ENCODE data around the gene IL4I1. TPM values are rescaled to one million over a fixed set of nuclear protein-coding genes. Genes with fewer than 3 reads are reported as not detected.

IL4I1 gene
- total and polyA plus RNA-seq, 2 of the 4 experiments (the other 2 are of a cell fraction) = 0.31 to 0.36 TPM

GRCh38 chr19:49880162-49880869 is 16.4 kb downstream of the IL4I1 start:
- H3K4me3 ChIP-seq (ENCODE audit: insufficient read depth, low read depth, low read length) = no peak overlapping the region
- intact Hi-C loops (cut with micrococcal nuclease) = no loop called here
- BruUV-seq (replicated peaks) = no TSS peak
- no peak for DNase-seq
- no peak overlapping the region for H2BK15ac ChIP-seq (ENCODE audit: low read depth, low read length)
- no peak overlapping the region for H2AK9ac ChIP-seq (replicated peaks; ENCODE audit: low read depth, low read length, poor library complexity)
- H3K4ac ChIP-seq (ENCODE audit: low read depth, low read length) = no peak overlapping the region
- no peak overlapping the region for H3K18ac ChIP-seq (ENCODE audit: low read depth, low read length)
- H3K9me1 ChIP-seq (ENCODE audit: insufficient read depth, low read length) = peaks cover 8% of the 10 kb centered on the region
- WGBS, 2 experiments (ENCODE audit: extremely low coverage in 2 of 2, insufficient read length in 1 of 2) = 100% methylated on average over 2 of the region's 10 CpGs; no CpG with 5 or more reads in 1 of the 2 experiments
- H2AFZ ChIP-seq (replicated peaks; ENCODE audit: low read length, poor library complexity) = no peak overlapping the region
- no peak overlapping the region for H3K27ac ChIP-seq (ENCODE audit: insufficient read depth, low read length)
- H4K8ac ChIP-seq (ENCODE audit: low read depth in 2 of 2, low read length in 2 of 2) = no peak overlapping the region
- H2AK5ac ChIP-seq (ENCODE audit: low read depth, low read length) = no peak overlapping the region
- peaks cover 53% of the 10 kb centered on the region for H3K36me3 ChIP-seq (ENCODE audit: control insufficient read depth, insufficient read depth, low read length)
- H3K27me3 ChIP-seq (ENCODE audit: control insufficient read depth, insufficient read depth, low read length) = no peaks in the 10 kb centered on the region
- H3K4me1 ChIP-seq (ENCODE audit: control insufficient read depth, insufficient read depth, low read length) = peaks cover 6% of the 10 kb centered on the region
- no peak overlapping the region for H3K9ac ChIP-seq (ENCODE audit: low read depth, low read length)
- in situ Hi-C loops (cut with MboI; ENCODE audit: low sequenced_read_pairs) = no loop called here
- no peaks in the 10 kb centered on the region; the same call in 1 of the 2 replicates for H4K20me1 ChIP-seq (ENCODE audit: insufficient read depth, low read length)
- TF ChIP-seq, protein P1, sequence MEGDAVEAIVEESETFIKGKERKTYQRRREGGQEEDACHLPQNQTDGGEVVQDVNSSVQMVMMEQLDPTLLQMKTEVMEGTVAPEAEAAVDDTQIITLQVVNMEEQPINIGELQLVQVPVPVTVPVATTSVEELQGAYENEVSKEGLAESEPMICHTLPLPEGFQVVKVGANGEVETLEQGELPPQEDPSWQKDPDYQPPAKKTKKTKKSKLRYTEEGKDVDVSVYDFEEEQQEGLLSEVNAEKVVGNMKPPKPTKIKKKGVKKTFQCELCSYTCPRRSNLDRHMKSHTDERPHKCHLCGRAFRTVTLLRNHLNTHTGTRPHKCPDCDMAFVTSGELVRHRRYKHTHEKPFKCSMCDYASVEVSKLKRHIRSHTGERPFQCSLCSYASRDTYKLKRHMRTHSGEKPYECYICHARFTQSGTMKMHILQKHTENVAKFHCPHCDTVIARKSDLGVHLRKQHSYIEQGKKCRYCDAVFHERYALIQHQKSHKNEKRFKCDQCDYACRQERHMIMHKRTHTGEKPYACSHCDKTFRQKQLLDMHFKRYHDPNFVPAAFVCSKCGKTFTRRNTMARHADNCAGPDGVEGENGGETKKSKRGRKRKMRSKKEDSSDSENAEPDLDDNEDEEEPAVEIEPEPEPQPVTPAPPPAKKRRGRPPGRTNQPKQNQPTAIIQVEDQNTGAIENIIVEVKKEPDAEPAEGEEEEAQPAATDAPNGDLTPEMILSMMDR (conservative IDR thresholded peaks at IDR 0.05; ENCODE audit: low read depth, low read length) = no peak
- no peak for TF ChIP-seq MXI1 (IDR thresholded peaks at IDR 0.05; ENCODE audit: borderline replicate concordance, low read depth, low read length)
- TF ChIP-seq NFE2L2 (IDR thresholded peaks at IDR 0.05; ENCODE audit: low read depth, low read length) = no peak
- TF ChIP-seq FOS (IDR thresholded peaks at IDR 0.05; ENCODE audit: low read depth, low read length) = no peak
- TF ChIP-seq BHLHE40 (IDR thresholded peaks at IDR 0.05; ENCODE audit: low read depth, low read length) = no peak
- TF ChIP-seq CHD1 (IDR thresholded peaks at IDR 0.05; ENCODE audit: low read depth, low read length) = no peak
- TF ChIP-seq RFX5 (IDR thresholded peaks at IDR 0.05; ENCODE audit: low read depth, low read length) = no peak
- no peak for TF ChIP-seq USF2 (IDR thresholded peaks at IDR 0.05; ENCODE audit: low read depth, low read length)
- no peak for TF ChIP-seq MAFK (IDR thresholded peaks at IDR 0.05; ENCODE audit: low read depth, low read length)
- no peak for TF ChIP-seq SMC3 (IDR thresholded peaks at IDR 0.05; ENCODE audit: low read depth, low read length)
- no peak for TF ChIP-seq ELK1 (IDR thresholded peaks at IDR 0.05; ENCODE audit: borderline replicate concordance, low read depth, low read length)
- no peak for TF ChIP-seq MAZ (IDR thresholded peaks at IDR 0.05; ENCODE audit: borderline replicate concordance, low read depth, low read length)
- no peak for TF ChIP-seq CEBPB (IDR thresholded peaks at IDR 0.05; ENCODE audit: low read depth, low read length)
- TF ChIP-seq POLR2A (IDR thresholded peaks at IDR 0.05; ENCODE audit: low read depth, low read length) = no peak
- TF ChIP-seq RCOR1 (IDR thresholded peaks at IDR 0.05; ENCODE audit: insufficient replicate concordance, low read length) = no peak
- no peak for TF ChIP-seq RAD21 (IDR thresholded peaks at IDR 0.05; ENCODE audit: low read length)
- no peak overlapping the region for H4K91ac ChIP-seq (ENCODE audit: insufficient read depth, low read depth, low read length)
- H3K23ac ChIP-seq (ENCODE audit: low read depth, low read length) = no peak overlapping the region
- ChIA-PET POLR2A (ENCODE audit: unreplicated experiment) (no interaction called here), CTCF (no interaction called here)
- H3K56ac ChIP-seq (ENCODE audit: extremely low read depth, insufficient read depth, low read length) = no peak overlapping the region
- no peak overlapping the region for H3K14ac ChIP-seq (replicated peaks; ENCODE audit: low read depth, low read length)
- H3K4me2 ChIP-seq (ENCODE audit: low read depth, low read length) = no peak overlapping the region
- no peak overlapping the region for H4K5ac ChIP-seq (ENCODE audit: low read depth, low read length)
- H3K79me1 ChIP-seq (ENCODE audit: low read depth in 1 of 2, low read length in 2 of 2) = peaks cover 18 to 39% of the 10 kb centered on the region in 2 experiments
- dilution Hi-C loops (cut with HindIII; ENCODE audit: low sequenced_read_pairs, unreplicated experiment) = no loop called here
- H3K9me3 ChIP-seq (ENCODE audit: control insufficient read depth, insufficient read depth, low read length) = peaks cover 6% of the 10 kb centered on the region; the same call in 1 of the 2 replicates
- no peak overlapping the region for H2BK20ac ChIP-seq (ENCODE audit: low read depth, low read length)
- ATAC-seq (ENCODE audit: low read depth) = no peak
- no peak overlapping the region for H2BK120ac ChIP-seq (ENCODE audit: low read depth, low read length)
- H2BK5ac ChIP-seq (ENCODE audit: low read depth, low read length, poor library complexity, severe bottlenecking) = no peak overlapping the region
